A673 (cell line): Measurements from ENCODE around the gene KHNYN. TPM values are rescaled to one million over a fixed set of nuclear protein-coding genes. Genes with fewer than 3 reads are reported as not detected.
"Not testable (repeated sequence)": the region's sequence is repeated elsewhere in the genome, so short reads cannot be mapped to it uniquely, and the experiment has no call there.

Source experiments
- BruUV-seq: library from RNA; stranded (reverse); fragments of 400-500 nt; replicated peaks from 2 replicates; lab custom pipeline; 2021; lab: Mats Ljungman, UMichigan
- CTCF ChIA-PET: fragments of 300-600 bp; sonication (Branson Sonifier 250); formaldehyde crosslinking; loops from one replicate; lab custom pipeline; 2022; ENCODE audit warnings: antibody characterized with exemption; lab: Charles Lee
- POLR2A ChIA-PET: fragments of 300-600 bp; sonication (Branson Sonifier 250); formaldehyde crosslinking; loops from one replicate; lab custom pipeline; 2022; ENCODE audit warnings: antibody characterized with exemption; ENCODE audit not compliant: low non-redundant PET; lab: Charles Lee
- DNase-seq: peaks from one replicate; pipeline ENCODE4 v3.0.0-alpha.2; 2015; ENCODE audit warnings: low spot score
- H3K27ac ChIP-seq: fragments of 200-600 bp; sonication (generic); 2 replicates; pipeline ENCODE4 v1.5.1; 2016; ENCODE audit warnings: mixed run types, low read depth, mild to moderate bottlenecking, mixed read lengths, antibody characterized with exemption, low read length; ENCODE audit not compliant: poor library complexity, severe bottlenecking
- H3K27me3 ChIP-seq: fragments of 200-600 bp; sonication (generic); replicated peaks from 2 replicates; pipeline ENCODE4 v1.6.1; 2017; ENCODE audit warnings: mixed run types, low read depth, mild to moderate bottlenecking, mixed read lengths, antibody characterized with exemption, low read length; ENCODE audit not compliant: insufficient read depth, poor library complexity
- H3K36me3 ChIP-seq: fragments of 200-600 bp; sonication (generic); 2 replicates; pipeline ENCODE4 v1.6.1; 2016; ENCODE audit warnings: mixed run types, mild to moderate bottlenecking, mixed read lengths, antibody characterized with exemption, low read length; ENCODE audit not compliant: insufficient read depth, poor library complexity, severe bottlenecking
- H3K4me1 ChIP-seq: fragments of 200-600 bp; sonication (generic); 2 replicates; pipeline ENCODE4 v1.6.1; 2017; ENCODE audit warnings: mixed run types, mild to moderate bottlenecking, mixed read lengths, antibody characterized with exemption, low read length; ENCODE audit not compliant: insufficient read depth, poor library complexity, severe bottlenecking
- H3K4me3 ChIP-seq: fragments of 200-600 bp; sonication (generic); 2 replicates; pipeline ENCODE4 v1.5.1; 2016; ENCODE audit warnings: low read depth, mixed run types, mild to moderate bottlenecking, mixed read lengths, low read length; ENCODE audit not compliant: poor library complexity, severe bottlenecking
- H3K9me3 ChIP-seq: fragments of 200-600 bp; sonication (generic); 2 replicates; pipeline ENCODE4 v1.6.1; 2016; ENCODE audit warnings: mixed run types, low read depth, mild to moderate bottlenecking, mixed read lengths, antibody characterized with exemption, low read length; ENCODE audit not compliant: poor library complexity, severe bottlenecking
- EZH2 ChIP-seq: fragments of 200-600 bp; sonication (generic); IDR thresholded peaks from 2 replicates; pipeline ENCODE4 v1.6.1; 2017; ENCODE audit warnings: borderline replicate concordance, low read depth, mild to moderate bottlenecking, mixed read lengths, antibody characterized with exemption, low read length; ENCODE audit not compliant: poor library complexity, severe bottlenecking
- intact Hi-C: fragments of 100-400 bp; cut with micrococcal nuclease; formaldehyde crosslinking; loops from one replicate; pipeline ENCODE4 v1.10.0; 2022; ENCODE audit not compliant: unreplicated experiment
- total RNA-seq: library from RNA; stranded (reverse); gene quantifications from 2 replicates; pipeline ENCODE4 v1.2.3, GENCODE V29; 2021
- TF ChIP-seq, protein P1 (sequence below): fragments of 300-800, 200-600 bp; sonication (generic); conservative IDR thresholded peaks from 2 replicates; pipeline ENCODE4 v1.5.1; 2017; ENCODE audit warnings: low read depth, mild to moderate bottlenecking, antibody characterized with exemption, low read length, moderate library complexity, mixed read lengths

Gene KHNYN
- total RNA-seq, 1 experiment from 2014 or later = 32.7 TPM

DNA sequence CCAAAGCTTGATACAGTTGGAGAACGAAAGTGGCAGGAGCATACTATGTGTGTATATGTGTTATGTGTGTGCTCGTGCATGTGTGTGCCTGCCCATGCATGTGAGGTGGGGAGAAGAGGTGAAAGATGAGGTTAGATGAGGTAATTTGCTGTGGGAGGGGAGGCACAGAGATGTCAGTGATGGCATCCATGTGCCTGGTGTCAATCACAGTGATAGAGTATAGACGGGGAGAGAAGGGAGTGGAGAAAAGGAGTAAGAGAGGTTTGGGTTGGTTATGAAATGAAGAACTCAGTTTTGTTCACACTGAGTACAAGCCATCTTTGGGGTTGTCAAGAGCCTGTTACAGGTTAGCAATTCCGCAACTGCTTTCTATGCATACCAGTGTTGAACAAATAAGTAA lies 45.6 kb upstream of the KHNYN start:
- DNase-seq = no peak
- POLR2A ChIA-PET = no interaction called here
- Histone ChIP-seq H3K4me3 (no peak overlapping the region), H3K36me3 (no peaks in the 10 kb centered on the region), H3K27me3 (no peaks in the 10 kb centered on the region), H3K27ac (no peak overlapping the region), H3K4me1 (no peaks in the 10 kb centered on the region), H3K9me3 (no peaks in the 10 kb centered on the region)
- TF ChIP-seq EZH2 = no peak
- TF ChIP-seq, protein P1, sequence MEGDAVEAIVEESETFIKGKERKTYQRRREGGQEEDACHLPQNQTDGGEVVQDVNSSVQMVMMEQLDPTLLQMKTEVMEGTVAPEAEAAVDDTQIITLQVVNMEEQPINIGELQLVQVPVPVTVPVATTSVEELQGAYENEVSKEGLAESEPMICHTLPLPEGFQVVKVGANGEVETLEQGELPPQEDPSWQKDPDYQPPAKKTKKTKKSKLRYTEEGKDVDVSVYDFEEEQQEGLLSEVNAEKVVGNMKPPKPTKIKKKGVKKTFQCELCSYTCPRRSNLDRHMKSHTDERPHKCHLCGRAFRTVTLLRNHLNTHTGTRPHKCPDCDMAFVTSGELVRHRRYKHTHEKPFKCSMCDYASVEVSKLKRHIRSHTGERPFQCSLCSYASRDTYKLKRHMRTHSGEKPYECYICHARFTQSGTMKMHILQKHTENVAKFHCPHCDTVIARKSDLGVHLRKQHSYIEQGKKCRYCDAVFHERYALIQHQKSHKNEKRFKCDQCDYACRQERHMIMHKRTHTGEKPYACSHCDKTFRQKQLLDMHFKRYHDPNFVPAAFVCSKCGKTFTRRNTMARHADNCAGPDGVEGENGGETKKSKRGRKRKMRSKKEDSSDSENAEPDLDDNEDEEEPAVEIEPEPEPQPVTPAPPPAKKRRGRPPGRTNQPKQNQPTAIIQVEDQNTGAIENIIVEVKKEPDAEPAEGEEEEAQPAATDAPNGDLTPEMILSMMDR = no peak
- no TSS peak for BruUV-seq
- CTCF ChIA-PET = no interaction called here
- intact Hi-C loops = no loop called here

DNA sequence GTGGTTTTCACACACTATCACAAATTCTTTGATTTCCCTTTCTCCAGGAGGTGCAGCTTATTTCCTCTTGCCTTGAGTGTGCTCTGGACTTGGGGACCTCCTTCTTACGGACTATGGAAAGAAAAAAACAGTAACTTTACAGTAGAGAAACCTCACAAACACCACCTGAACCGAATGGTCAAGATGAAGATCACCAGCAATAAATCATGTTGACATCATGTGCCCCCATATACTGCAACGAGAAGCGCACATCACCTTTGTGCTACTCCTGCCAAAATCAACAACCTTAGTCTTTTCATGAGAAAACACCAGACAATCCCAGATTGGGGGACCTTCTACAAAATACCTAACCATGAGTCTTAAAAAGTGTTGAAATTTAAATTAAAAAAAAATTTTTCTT lies 44.2 kb upstream of the KHNYN start:
- BruUV-seq = no TSS peak
- TF ChIP-seq, protein P1 = no peak
- TF ChIP-seq EZH2 = no peak
- Histone ChIP-seq H3K27ac (no peak overlapping the region), H3K4me1 (no peaks in the 10 kb centered on the region), H3K36me3 (no peaks in the 10 kb centered on the region), H3K9me3 (no peaks in the 10 kb centered on the region), H3K4me3 (no peak overlapping the region), H3K27me3 (no peaks in the 10 kb centered on the region)
- POLR2A ChIA-PET = no interaction called here
- intact Hi-C loops = no loop called here
- CTCF ChIA-PET = no interaction called here
- no peak for DNase-seq

DNA sequence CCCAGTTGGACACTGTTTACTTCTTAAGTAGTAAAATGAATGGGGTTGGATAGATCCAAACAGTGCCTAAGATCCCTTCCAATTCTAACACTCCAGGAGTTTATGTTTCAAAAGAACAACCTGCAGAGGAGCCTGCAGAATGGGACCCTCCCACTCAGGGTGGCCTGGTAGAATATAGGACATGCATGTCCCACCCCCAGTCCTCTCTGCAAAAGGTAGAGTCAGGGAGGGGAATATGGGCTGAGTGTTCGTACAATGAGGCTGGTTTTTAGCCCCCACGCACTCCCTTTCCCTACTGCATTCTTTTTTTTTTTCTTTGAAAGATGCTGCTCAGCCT lies 42.8 kb upstream of the KHNYN start:
- no peaks in the 10 kb centered on the region for H3K27me3 ChIP-seq
- no peak overlapping the region for H3K4me3 ChIP-seq
- no peak overlapping the region for H3K27ac ChIP-seq
- DNase-seq = no peak
- TF ChIP-seq, protein P1 = no peak
- no peak for TF ChIP-seq EZH2
- no TSS peak for BruUV-seq
- ChIA-PET CTCF (no interaction called here), POLR2A (no interaction called here)
- H3K4me1 ChIP-seq = no peaks in the 10 kb centered on the region
- no peaks in the 10 kb centered on the region for H3K36me3 ChIP-seq
- intact Hi-C loops = no loop called here
- no peaks in the 10 kb centered on the region for H3K9me3 ChIP-seq

DNA sequence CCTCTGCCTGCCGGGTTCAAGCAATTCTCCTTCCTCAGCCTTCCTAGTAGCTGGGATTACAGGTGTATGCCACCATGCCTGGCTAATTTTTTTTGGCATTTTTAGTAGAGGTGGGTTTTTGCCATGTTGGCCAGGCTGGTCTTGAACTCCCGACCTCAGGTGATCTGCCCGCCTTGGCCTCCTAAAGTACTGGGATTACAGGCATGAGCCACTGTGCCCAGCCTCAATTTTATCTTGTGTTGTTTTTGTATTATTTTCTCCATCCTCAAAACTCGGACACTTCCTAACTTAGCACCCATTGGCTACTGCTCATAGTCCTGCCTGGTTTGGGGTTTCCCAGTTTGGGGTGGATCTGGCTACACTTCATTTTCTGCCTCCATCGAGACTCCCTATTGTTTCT lies 42.2 kb upstream of the KHNYN start:
- ChIA-PET POLR2A (interaction anchor here (0.6 kb wide), 1 partner anchor 50 kb away, joined by 3 read pairs; no protein-coding TSS in a partner anchor), CTCF (interaction anchor here (1.0 kb wide), 1 partner anchor 79 kb away, joined by 4 read pairs; no protein-coding TSS in a partner anchor)
- DNase-seq = not testable (repeated sequence)

More for the DNA sequence above, 42.2 kb upstream of the KHNYN start:
- H3K27ac ChIP-seq, H3K27me3 ChIP-seq, H3K4me1 ChIP-seq, H3K4me3 ChIP-seq, H3K9me3 ChIP-seq, BruUV-seq, H3K36me3 ChIP-seq, intact Hi-C loops: not testable (repeated sequence)
